Central memory CD4-positive, alpha-beta T cell (primary cell): Measurements from ENCODE around the gene INSIG1.
A peak's percentile ranks its signal among the peaks of the same experiment; 100 is the strongest.

ENCODE experiments used
- DNase-seq: peaks from one replicate; pipeline ENCODE4 v3.0.0; 2022

The INSIG1 gene

GRCh38 chr7:155285833-155286232, 11.8 kb upstream of the INSIG1 start:
- no peak for DNase-seq

GRCh38 chr7:155286686-155287085, 11.0 kb upstream of the INSIG1 start:
- DNase-seq: no peak

GRCh38 chr7:155287284-155287935, 10.3 kb upstream of the INSIG1 start:
- DNase-seq: no peak

- DNase-seq: no peak
Measured at GRCh38 chr7:155288055-155288454, 9.6 kb upstream of the INSIG1 start.

- DNase-seq: no peak
Measured at GRCh38 chr7:155289107-155289506, 8.6 kb upstream of the INSIG1 start.

- no peak for DNase-seq
Measured at GRCh38 chr7:155289949-155290501, 7.7 kb upstream of the INSIG1 start.

GRCh38 chr7:155291045-155291530, 6.6 kb upstream of the INSIG1 start:
- no peak for DNase-seq

GRCh38 chr7:155291729-155292128, 5.9 kb upstream of the INSIG1 start:
- DNase-seq: no peak

GRCh38 chr7:155292680-155293226, 4.9 kb upstream of the INSIG1 start:
- no peak for DNase-seq

- DNase-seq: no peak
Measured at GRCh38 chr7:155293721-155294510, 3.8 kb upstream of the INSIG1 start.

- no peak for DNase-seq
Measured at GRCh38 chr7:155294511-155294778, 3.2 kb upstream of the INSIG1 start.

GRCh38 chr7:155295511-155295910, 2.2 kb upstream of the INSIG1 start:
- DNase-seq: no peak

- DNase-seq: no peak
Measured at GRCh38 chr7:155296006-155296787, 1.5 kb upstream of the INSIG1 start.

GRCh38 chr7:155296788-155297516, 726 bp upstream of the INSIG1 start:
- DNase-seq: peak; percentile 93

GRCh38 chr7:155298288-155298833, 683 bp downstream of the INSIG1 start:
- no peak for DNase-seq

- peak; percentile 99 for DNase-seq
Measured at GRCh38 chr7:155298834-155299534, 1.3 kb downstream of the INSIG1 start.

- DNase-seq: no peak
Measured at GRCh38 chr7:155299535-155300202, 2.0 kb downstream of the INSIG1 start.

GRCh38 chr7:155300641-155301452, 3.2 kb downstream of the INSIG1 start:
- DNase-seq: no peak

GRCh38 chr7:155303039-155303593, 5.4 kb downstream of the INSIG1 start:
- no peak for DNase-seq

GRCh38 chr7:155303897-155304296, 6.2 kb downstream of the INSIG1 start:
- DNase-seq: no peak
